Measurements from ENCODE around the gene FRRS1L.
"Not testable (repeated sequence)": the region's sequence is repeated elsewhere in the genome, so short reads cannot be mapped to it uniquely, and the experiment has no call there.

Gene FRRS1L

DNA sequence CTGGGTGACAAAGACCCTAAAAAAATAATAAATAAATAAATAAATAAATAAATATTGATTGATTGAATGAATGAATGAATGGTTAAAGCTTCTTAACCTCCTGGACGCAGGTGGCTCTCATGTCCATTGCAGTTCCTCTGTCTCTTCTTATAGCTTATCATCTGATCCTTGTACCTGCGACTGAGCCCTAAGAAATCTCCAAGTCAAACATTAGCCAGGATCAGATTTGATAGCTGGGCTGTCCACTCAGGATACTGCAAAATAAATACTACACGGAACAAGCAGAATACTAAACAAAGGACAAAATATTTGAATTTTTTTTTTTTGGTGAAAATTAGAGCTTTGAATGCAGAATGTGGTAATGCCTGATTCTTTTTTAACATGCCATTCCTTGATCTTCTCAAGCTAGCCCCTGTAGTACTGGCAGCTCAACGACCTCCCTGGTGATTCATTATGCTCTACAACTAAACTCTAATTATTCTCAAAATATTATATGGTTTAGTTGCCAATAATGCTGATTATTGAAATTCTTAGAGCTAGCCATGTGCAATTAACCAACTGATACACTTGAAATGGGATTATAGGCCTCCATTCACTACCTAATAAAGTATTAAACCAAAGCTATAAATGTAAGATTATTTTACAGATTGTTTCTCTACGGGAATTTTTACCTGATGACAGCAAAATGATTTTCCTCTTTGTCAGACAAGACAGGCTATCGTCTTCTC is 37.4 kb downstream of the FRRS1L start:
- DNase-seq (ENCODE audit: low spot score) = no peak

DNA sequence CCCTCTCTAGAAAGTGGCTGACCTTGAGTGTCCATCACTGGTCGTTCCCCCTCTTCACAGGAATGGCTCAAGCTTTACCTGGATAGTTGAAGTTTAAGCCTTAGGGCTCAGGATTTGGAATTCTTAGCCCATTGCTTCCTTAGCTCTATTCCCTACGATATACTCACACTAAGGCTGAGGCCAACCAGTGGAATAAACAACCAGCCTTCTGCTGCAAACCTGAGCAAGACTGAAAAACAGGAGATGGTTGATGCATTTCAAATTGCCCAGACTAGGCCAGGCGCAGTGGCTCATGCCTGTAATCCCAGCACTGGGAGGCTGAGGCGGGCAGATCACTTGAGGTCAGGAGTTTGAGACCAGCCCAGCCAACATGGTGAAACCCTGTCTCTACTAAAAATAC is 40.4 kb downstream of the FRRS1L start:
- not testable (repeated sequence) for DNase-seq (ENCODE audit: low spot score)

- DNase-seq (ENCODE audit: low spot score) = no peak
Measured at GRCh38 chr9:109124121-109124520, 42.9 kb downstream of the FRRS1L start.

- DNase-seq (ENCODE audit: low spot score) = no peak
Measured at GRCh38 chr9:109122726-109123621, 44.1 kb downstream of the FRRS1L start.

DNA sequence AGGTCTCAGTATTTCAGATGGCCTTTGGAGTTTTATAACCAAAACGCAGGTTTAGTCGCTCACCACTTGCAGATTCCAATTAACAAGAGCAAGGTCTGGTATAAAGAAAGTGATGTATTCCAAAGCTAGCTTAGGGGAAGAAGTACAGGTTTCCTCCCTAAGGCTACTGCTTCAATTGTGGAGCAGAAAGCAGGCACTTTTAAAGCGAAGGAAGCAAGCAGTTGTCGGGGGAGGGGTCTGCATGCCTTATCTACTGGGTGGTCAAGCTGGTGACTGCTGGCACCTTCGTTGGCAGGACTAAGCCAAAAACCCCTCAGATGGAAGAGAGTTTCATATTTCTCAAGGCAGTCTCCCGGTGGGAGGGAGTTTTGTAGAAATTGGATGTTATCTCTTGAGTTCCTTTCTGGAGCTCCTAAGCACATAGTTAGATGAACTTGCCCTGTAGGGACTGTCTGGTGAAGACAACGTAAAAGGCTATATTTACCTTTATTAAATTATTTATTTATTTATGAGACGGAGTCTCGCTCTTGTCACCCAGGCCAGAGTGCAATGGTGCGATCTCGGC is 45.7 kb downstream of the FRRS1L start:
- no peak for DNase-seq (ENCODE audit: low spot score)

- DNase-seq (ENCODE audit: low spot score) = no peak
Measured at GRCh38 chr9:109120204-109120789, 46.8 kb downstream of the FRRS1L start.

- DNase-seq (ENCODE audit: low spot score) = peak; percentile 98
Measured at GRCh38 chr9:109119439-109120203, 47.4 kb downstream of the FRRS1L start, which contains the start of gene TMEM245. Gene TMEM245, minus strand, starts transcription at chr9:109119947. Its CDS starts 34 bp downstream, at chr9:109119913.

DNA sequence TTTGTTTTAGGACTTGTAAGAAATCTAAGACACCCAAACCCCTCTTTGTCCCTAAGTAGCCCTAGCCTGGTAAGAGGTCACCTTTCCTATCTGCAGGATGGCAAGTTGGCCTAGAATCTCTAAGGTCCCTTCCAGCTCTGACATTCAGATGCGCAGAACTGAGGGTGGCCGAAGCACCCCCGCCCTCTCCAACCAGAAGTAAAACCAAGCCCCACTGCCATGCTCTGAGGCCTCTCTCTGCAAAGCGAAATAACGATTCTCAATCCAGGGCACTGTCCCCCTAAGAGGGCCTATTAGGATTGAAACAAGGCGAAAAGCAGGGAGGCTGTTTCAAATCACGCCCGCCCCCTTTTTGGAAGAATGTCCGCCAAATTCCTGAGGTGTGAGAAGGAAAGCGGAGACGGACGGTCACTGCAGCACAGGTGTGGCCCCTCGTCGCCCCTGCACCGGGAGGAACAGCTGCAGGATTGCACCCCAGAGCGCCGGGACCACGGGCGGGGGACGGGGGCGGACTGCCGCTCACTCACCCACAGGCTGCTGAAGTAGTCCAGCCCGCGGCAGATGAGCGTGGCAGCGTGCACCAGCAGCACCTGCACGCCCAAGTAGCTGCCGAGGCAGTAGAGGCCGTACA is 48.1 kb downstream of the FRRS1L start:
- DNase-seq (ENCODE audit: low spot score) = no peak

DNA sequence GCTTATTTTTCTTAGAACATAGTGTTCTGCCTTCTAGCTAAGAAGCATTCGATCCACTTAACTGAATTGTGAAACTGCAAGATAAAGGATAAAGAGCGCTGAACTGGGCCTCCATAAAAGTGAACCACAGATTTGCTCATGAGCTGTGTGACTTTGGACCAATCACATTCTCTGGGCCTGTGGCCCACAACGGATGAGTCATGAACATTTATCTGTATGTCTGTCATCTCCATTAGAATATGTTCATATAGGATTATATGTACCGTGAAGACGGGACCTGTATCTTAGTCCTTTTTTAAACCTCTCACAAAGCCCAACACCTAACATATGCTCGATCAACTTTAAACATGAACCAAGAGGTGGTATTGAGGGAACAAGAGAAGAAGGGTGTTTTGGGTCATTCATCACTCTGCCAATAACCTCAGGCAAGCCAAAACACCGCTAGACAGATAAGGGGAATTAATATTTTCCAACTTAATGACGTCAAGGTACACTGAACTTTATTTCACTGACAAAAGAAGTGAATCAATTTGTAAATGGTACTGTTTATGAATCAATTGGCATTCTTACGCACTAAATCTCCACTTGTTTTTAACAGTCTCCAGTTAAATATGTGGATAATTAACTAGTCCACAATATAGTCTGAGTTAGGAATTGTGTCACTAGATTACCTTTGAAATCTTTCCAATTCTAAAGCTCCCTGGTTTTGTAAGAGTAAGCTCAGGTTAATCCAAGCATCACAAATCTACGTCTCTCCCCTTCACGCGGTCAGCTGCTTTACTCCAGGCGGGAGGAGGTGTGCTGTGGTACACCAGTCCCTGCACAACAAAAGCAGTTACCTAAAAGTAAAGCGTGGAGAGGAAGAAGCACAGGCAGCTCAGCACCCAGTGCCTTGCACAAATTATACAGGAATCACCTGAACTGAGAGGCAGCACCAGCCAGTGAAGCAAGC is 48.9 kb downstream of the FRRS1L start:
- DNase-seq (ENCODE audit: low spot score) = peak; percentile 64

- DNase-seq (ENCODE audit: low spot score) = no peak
Measured at GRCh38 chr9:109115931-109116526, 51.0 kb downstream of the FRRS1L start.

- DNase-seq (ENCODE audit: low spot score) = no peak
Measured at GRCh38 chr9:109114670-109115069, 52.4 kb downstream of the FRRS1L start.

GRCh38 chr9:109113892-109114609 is 53.0 kb downstream of the FRRS1L start:
- no peak for DNase-seq (ENCODE audit: low spot score)

DNA sequence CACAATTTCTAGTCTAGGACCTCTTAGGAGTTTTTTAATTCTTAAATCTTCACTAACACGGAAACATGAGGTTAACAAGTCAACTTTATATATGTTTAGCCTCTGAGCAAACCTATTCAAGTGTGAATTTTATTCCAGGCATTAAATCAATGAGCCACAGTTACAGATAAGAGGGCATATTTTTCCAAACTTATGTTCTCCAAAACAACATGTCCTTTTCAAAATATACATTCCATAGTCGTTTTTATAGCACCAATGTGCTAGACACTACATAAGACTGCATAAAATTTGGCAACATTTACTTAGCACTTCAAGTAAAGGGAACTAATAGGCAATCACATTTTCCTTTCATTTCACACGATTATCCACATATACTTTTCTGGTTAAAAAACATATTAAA is 53.8 kb downstream of the FRRS1L start:
- no peak for DNase-seq (ENCODE audit: low spot score)

DNA sequence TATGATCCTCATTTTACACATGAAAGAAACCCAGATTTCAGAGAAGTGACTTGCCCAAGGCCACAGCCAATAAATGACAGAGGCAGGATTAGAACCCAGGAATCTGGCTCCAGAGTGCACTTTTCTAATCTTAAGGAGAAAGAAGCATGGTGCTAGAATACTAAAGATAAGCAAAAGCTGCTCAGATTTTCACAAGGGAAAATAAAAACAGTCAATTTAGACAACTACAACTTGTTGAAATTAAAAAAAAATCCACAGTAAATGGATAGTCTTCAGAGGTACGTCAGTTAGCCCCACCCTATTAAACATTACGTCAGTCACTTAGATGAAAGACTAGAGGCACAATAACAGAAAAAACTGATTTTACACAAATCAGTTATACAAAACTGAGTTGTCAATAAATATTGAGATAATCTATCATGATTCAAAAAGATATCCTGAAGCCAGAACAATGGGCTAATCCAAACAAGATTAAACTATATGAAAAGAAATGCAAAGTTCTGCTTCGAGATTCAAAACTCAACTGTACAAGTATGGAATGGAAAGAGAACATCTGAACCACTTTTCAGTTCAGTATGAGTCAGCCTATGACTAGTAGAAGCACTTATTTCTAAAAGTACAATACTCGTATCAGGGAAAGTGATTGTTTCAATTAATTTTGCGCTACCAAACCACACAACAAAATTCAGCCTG is 56.6 kb downstream of the FRRS1L start:
- DNase-seq (ENCODE audit: low spot score) = no peak

- no peak for DNase-seq (ENCODE audit: low spot score)
Measured at GRCh38 chr9:109109967-109110328, 57.1 kb downstream of the FRRS1L start.

DNA sequence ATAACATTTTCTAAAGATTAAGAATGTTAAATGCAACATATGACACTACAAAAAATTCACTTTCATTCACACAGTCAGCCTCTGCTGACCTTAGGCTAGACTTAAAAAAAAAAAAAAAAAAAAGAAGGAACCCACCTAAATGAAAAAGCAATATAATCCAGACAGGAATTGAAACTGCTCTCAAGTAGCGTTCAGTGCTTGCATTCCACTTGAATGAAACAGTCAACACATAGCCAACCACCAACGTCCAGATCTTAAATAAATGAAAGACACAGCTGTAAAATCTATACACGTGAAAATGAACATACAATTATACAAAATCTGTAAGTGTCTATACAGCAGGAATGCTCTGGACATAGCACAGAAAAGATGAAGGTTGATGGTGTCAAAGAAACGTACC is 58.7 kb downstream of the FRRS1L start:
- no peak for DNase-seq (ENCODE audit: low spot score)

- DNase-seq (ENCODE audit: low spot score) = no peak
Measured at GRCh38 chr9:109107402-109108240, 59.4 kb downstream of the FRRS1L start.

Measured in CD4-positive, alpha-beta T cell treated with Interleukin-6 at 100 ng/mL for 8 hours (primary cell).